Esophagus muscularis mucosa (tissue), 4 donors: ENCODE results near the gene ZNF407. TPM values are rescaled to one million over a fixed set of nuclear protein-coding genes. Genes with fewer than 3 reads are reported as not detected.

Experiments used
- DNase-seq: peaks from one replicate; pipeline ENCODE4 v3.0.0-alpha.2; 2017; ENCODE audit errors: extremely low spot score
- H3K27ac ChIP-seq, 4 donors: fragments of 200-600 bp; sonication (generic); replicated peaks in 1 of 4; 1 replicate in 3 of 4; 2 replicates in 1 of 4; pipeline ENCODE4 v1.5.1; 2016 to 2019; ENCODE audit warnings: mild to moderate bottlenecking in 1 of 4
- H3K27me3 ChIP-seq, 4 donors: fragments of 200-600 bp; sonication (generic); one replicate each; pipeline versions ENCODE4 v1.5.1 to v1.6.0; 2016 to 2019
- H3K36me3 ChIP-seq, 4 donors: fragments of 200-600 bp; sonication (generic); one replicate each; pipeline ENCODE4 v1.5.1; 2016 to 2019
- H3K4me1 ChIP-seq, 4 donors: fragments of 200-600 bp; sonication (generic); one replicate each; pipeline ENCODE4 v1.5.1; 2016 to 2019
- H3K4me3 ChIP-seq, 4 donors: fragments of 200-600 bp; sonication (generic); 1 replicate in 2 of 4; 2 replicates in 2 of 4; pipeline ENCODE4 v1.5.1; 2016 to 2019; ENCODE audit warnings: mild to moderate bottlenecking in 4 of 4, moderate library complexity in 1 of 4
- H3K9me3 ChIP-seq, 4 donors: fragments of 200-600 bp; sonication (generic); 1 replicate in 3 of 4; 2 replicates in 1 of 4; pipeline ENCODE4 v1.5.1; 2016 to 2019
- EP300 ChIP-seq: sonication (generic); formaldehyde crosslinking; IDR thresholded peaks from one replicate; pipeline ENCODE4 v1.6.1; 2017; ENCODE audit warnings: antibody characterized with exemption
- POLR2A ChIP-seq: fragments of 450-650 bp; IDR thresholded peaks from one replicate; pipeline ENCODE4 v1.6.1; 2017; ENCODE audit warnings: antibody characterized with exemption, moderate library complexity, mild to moderate bottlenecking, low read depth
- POLR2AphosphoS5 ChIP-seq, 2 donors: sonication (generic); formaldehyde crosslinking; IDR thresholded peaks; one replicate each; pipeline ENCODE4 v1.6.1; 2017; ENCODE audit warnings: antibody characterized with exemption in 2 of 2
- WGBS: methylation state at CpG from one replicate; pipeline ENCODE4 v1.1.5; 2018; 5-methylcytosine and 5-hydroxymethylcytosine counted together
- intact Hi-C: fragments of 100-400 bp; cut with DNase I; formaldehyde crosslinking; loops from one replicate; pipeline ENCODE4 v1.15.1; 2023
- total RNA-seq, 4 donors: library from RNA; depleted of rRNA; stranded (reverse); fragments of >200 nt; gene quantifications; one replicate each; pipeline versions ENCODE4 v1.1.0 to v1.2.1, GENCODE V29; 2016
- TF ChIP-seq, protein P1 (sequence below), 3 experiments: fragments of 200-600 bp in 2 of 3; fragments of 450-650 bp in 1 of 3; sonication (generic) in 2 of 3; IDR thresholded peaks; one replicate each; pipeline ENCODE4 v1.5.1; 2017 to 2019; ENCODE audit warnings: antibody characterized with exemption in 3 of 3, mild to moderate bottlenecking in 2 of 3, moderate library complexity in 1 of 3

ZNF407 gene
- total RNA-seq, 4 donors from 2014 or later, result 13.9 to 19.1 (median 17.2) TPM

DNA sequence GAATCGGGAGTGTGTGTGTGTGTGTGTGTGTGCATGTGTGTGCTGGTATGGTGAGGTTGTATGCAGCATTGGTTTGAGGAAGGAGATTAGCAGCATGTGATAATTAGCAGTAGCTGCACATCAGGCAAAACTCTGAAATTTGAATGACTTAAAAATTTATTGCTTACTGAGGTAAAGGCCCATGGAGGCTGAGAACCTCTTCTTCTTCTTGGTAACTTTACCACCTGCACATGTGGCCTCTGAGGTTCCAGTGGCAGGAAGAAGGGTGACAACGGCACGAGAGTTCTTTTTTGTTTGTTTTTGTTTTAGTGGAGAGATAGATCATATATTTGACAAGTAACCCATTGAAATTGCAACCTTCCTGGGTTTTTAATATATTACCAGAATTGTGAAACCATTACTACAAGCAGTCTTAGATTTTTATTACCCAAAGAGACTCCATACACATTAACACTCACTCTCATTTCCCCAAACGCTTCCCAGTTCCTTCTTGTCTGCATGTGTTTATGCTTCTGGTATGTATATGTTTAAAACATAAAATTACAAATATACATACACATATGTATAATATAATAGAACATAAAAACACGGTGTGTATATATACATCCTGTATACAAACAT, 319.2 kb downstream of the ZNF407 start:
- H3K36me3 ChIP-seq, result peaks cover 0 to 16% (median 7%) of the 10 kb centered on the region in 4 donors
- H3K27me3 ChIP-seq, result no peaks in the 10 kb centered on the region
- H3K4me3 ChIP-seq, result no peak overlapping the region
- intact Hi-C loops, result no loop called here
- WGBS, result 79% methylated on average over 5 of the region's 5 CpGs
- no peak for DNase-seq
- TF ChIP-seq EP300 (no peak), POLR2AphosphoS5 (IDR thresholded peaks at IDR 0.05) (no peak), POLR2A (no peak)
- TF ChIP-seq, protein P1, sequence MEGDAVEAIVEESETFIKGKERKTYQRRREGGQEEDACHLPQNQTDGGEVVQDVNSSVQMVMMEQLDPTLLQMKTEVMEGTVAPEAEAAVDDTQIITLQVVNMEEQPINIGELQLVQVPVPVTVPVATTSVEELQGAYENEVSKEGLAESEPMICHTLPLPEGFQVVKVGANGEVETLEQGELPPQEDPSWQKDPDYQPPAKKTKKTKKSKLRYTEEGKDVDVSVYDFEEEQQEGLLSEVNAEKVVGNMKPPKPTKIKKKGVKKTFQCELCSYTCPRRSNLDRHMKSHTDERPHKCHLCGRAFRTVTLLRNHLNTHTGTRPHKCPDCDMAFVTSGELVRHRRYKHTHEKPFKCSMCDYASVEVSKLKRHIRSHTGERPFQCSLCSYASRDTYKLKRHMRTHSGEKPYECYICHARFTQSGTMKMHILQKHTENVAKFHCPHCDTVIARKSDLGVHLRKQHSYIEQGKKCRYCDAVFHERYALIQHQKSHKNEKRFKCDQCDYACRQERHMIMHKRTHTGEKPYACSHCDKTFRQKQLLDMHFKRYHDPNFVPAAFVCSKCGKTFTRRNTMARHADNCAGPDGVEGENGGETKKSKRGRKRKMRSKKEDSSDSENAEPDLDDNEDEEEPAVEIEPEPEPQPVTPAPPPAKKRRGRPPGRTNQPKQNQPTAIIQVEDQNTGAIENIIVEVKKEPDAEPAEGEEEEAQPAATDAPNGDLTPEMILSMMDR (IDR thresholded peaks at IDR 0.05), result no peak
- H3K4me1 ChIP-seq, result no peaks in the 10 kb centered on the region
- H3K9me3 ChIP-seq, result no peaks in the 10 kb centered on the region
- H3K27ac ChIP-seq, result no peak overlapping the region

DNA sequence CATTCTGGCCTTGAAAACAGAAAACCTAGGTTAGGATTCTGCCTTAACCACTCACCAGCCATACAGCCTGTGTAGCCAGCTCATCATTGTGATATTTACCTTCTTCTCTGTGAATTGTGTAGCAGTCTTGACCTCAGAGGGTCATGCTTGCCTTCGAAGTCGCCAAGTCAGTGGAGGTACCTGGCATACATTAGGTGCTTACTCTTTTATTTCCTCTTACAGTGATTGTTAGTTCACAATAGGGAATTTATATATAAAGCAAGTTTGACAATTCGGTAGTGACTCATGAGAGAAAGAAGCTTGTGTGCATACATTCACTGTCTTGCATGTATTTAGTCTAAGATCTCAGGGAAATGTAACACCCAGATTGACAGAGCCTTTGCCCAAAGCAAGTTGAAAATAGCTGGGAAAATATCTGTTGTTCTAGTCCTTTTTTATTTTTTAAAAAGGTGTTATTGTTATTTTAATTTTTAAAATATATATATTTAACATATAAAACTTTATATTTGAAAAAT, 320.7 kb downstream of the ZNF407 start:
- H3K27me3 ChIP-seq, result no peaks in the 10 kb centered on the region
- intact Hi-C loops, result no loop called here
- no peaks in the 10 kb centered on the region for H3K9me3 ChIP-seq
- no peak overlapping the region for H3K27ac ChIP-seq
- H3K4me1 ChIP-seq, result no peaks in the 10 kb centered on the region
- H3K4me3 ChIP-seq, result no peak overlapping the region
- H3K36me3 ChIP-seq, result peaks cover 0 to 16% (median 7%) of the 10 kb centered on the region in 4 donors
- 86% methylated on average over 3 of the region's 3 CpGs for WGBS
- no peak for DNase-seq
- TF ChIP-seq POLR2A (no peak), POLR2AphosphoS5 (IDR thresholded peaks at IDR 0.05) (no peak), EP300 (no peak)
- TF ChIP-seq, protein P1 (IDR thresholded peaks at IDR 0.05), result no peak

DNA sequence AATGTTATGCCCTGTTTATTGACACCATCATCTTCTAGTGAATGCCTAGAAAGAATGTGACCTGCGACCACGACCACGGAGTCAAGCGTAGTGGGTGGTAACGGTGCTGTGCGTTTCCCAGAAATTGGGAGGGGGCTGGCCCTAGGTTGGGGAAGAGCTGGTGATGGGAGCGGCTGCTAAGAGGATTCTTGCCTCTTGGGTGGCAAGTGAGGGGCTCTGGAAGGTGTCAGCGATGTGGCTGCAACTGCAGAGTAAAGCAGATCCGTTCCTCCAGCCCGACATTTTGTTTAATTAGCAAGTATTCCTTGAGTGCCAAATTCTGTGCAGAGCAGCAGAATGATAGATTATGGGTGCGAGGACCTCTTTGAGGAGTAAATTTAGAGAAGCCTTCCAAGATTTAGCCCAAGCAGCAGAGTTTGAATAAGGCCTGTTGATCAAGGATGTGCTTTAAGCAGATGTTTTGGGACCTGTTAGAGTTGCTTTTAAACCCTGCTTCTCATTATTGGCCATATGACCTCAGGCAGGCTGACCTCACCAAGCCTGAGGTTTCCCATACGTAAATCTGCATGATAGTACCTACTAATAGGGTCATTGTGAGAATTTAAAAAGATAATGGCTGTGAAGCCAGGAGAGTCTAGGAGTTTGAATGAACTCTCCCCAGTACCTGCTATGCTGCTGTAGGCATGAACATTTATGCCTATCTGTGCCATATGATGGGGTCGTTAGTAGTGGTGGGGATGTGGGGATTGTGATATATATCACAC, 323.6 kb downstream of the ZNF407 start:
- 90% methylated on average over 13 of the region's 13 CpGs for WGBS
- H3K36me3 ChIP-seq, result peaks cover 0 to 11% (median 7%) of the 10 kb centered on the region in 4 donors

DNA sequence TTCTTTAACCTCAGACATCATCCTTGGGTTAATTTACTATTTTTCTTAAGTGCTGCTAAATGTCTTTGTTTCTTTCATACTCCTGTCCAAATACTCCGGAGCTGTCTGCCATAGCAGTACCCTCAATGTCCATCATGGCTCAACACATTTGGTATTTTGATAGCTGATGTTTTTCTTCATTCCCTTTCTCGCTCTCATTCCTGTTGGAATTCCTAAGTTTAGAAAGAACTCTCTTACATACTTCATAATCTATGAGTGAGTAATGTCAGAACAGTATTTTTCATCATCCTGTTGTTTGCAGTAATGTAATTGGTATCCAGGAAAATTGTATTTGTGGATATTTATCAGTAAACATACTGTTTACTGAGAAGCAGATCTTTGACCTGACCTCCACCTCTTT, 328.4 kb downstream of the ZNF407 start:
- DNase-seq, result no peak
- H3K9me3 ChIP-seq, result no peaks in the 10 kb centered on the region
- no peak overlapping the region for H3K4me3 ChIP-seq
- no peaks in the 10 kb centered on the region for H3K27me3 ChIP-seq
- intact Hi-C loops, result no loop called here
- H3K27ac ChIP-seq, result no peak overlapping the region
- TF ChIP-seq, protein P1 (IDR thresholded peaks at IDR 0.05), result no peak
- TF ChIP-seq POLR2A (no peak), EP300 (no peak), POLR2AphosphoS5 (IDR thresholded peaks at IDR 0.05) (no peak)
- H3K36me3 ChIP-seq, result peaks cover 0 to 13% (median 2%) of the 10 kb centered on the region in 4 donors
- H3K4me1 ChIP-seq, result no peaks in the 10 kb centered on the region
- 98% methylated on average over 2 of the region's 2 CpGs for WGBS

More for the DNA sequence above, 323.6 kb downstream of the ZNF407 start:
- no peaks in the 10 kb centered on the region for H3K27me3 ChIP-seq
- intact Hi-C loops, result no loop called here
- no peak overlapping the region for H3K27ac ChIP-seq
- TF ChIP-seq EP300 (no peak), POLR2A (no peak), POLR2AphosphoS5 (IDR thresholded peaks at IDR 0.05) (no peak)
- TF ChIP-seq, protein P1 (IDR thresholded peaks at IDR 0.05), result no peak
- H3K9me3 ChIP-seq, result no peaks in the 10 kb centered on the region
- no peak for DNase-seq
- H3K4me3 ChIP-seq, result no peak overlapping the region
- no peaks in the 10 kb centered on the region for H3K4me1 ChIP-seq
